ENCODE results near the gene RFX8.

- TF ChIP-seq POLR2A (IDR thresholded peaks at IDR 0.05) (no peak), CTCF (IDR thresholded peaks at IDR 0.05) (no peak), POLR2AphosphoS5 (IDR thresholded peaks at IDR 0.05) (no peak)
Observed at GRCh38 chr2:101429453-101429852, 45.5 kb downstream of the RFX8 start.
